Activated naive CD8-positive, alpha-beta T cell treated with anti-CD3 and anti-CD28 coated beads, Interleukin-2, amount 50 U/mL, for 24 hours (primary cell): ENCODE measurements around the gene ZNF502.

ENCODE experiments used
- ATAC-seq: fragments of 150-1000 bp; cut with Tn5 transposase; one replicate; pipeline ENCODE4 v1.10.0; 2021
- DNase-seq: peaks from one replicate; pipeline ENCODE4 v3.0.0; 2021
- H3K27ac Mint-ChIP-seq: one replicate; pipeline ENCODE4 v1.8.0; 2021; ENCODE audit warnings: mild to moderate bottlenecking, mixed read lengths
- H3K27me3 Mint-ChIP-seq: one replicate; pipeline ENCODE4 v1.8.0; 2021; ENCODE audit warnings: mixed read lengths
- H3K36me3 Mint-ChIP-seq: one replicate; pipeline ENCODE4 v1.8.0; 2021; ENCODE audit warnings: low read depth, mixed read lengths
- H3K4me1 Mint-ChIP-seq: one replicate; pipeline ENCODE4 v1.8.0; 2021; ENCODE audit warnings: mixed read lengths
- H3K4me3 Mint-ChIP-seq: one replicate; pipeline ENCODE4 v1.8.0; 2021; ENCODE audit warnings: mild to moderate bottlenecking, moderate library complexity, mixed read lengths
- H3K9me3 Mint-ChIP-seq: one replicate; pipeline ENCODE4 v1.8.0; 2021; ENCODE audit warnings: mixed read lengths

The ZNF502 gene

GRCh38 chr3:44729384-44729910 lies 17.0 kb downstream of the ZNF502 start, which contains the start of gene ZNF501:
TSS of gene ZNF501 (plus strand) at chr3:44729635. CDS start at chr3:44734422, 4,787 bp downstream.
- peak within 1 kb of the TSS; percentile 68 for H3K27ac Mint-ChIP-seq
- DNase-seq (peak; percentile 86), ATAC-seq (peak; percentile 98)
- peak within 1 kb of the TSS; percentile 85 for H3K4me3 Mint-ChIP-seq
- H3K27me3 Mint-ChIP-seq = no peaks in the 10 kb centered on the region
- H3K9me3 Mint-ChIP-seq = peaks cover 68% of the 10 kb centered on the region
- peaks cover 72% of the 10 kb centered on the region for H3K36me3 Mint-ChIP-seq
- peaks cover 15% of the 10 kb centered on the region for H3K4me1 Mint-ChIP-seq

- peaks cover 63% of the 10 kb centered on the region for H3K36me3 Mint-ChIP-seq
Observed at GRCh38 chr3:44734646-44735168, 22.2 kb downstream of the ZNF502 start.

DNA sequence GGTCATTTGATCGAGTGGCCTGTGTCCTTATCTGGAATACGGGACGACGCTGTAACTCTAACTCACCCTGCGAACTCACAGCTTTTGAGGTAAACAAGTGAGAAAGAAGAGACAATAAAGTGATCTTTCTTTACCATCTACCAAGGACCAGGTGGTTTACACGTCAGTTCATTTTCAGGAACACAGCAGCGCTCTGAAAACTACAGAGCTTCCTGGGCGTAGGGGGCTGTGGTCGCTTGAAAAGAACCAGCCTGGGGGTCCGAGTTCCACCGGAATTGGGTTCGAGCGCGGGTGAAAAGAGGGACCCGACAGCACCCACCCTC lies 48.6 kb downstream of the ZNF502 start:
- Mint-ChIP-seq H3K27me3 (no peaks in the 10 kb centered on the region), H3K9me3 (peaks cover 26% of the 10 kb centered on the region), H3K4me3 (peak overlapping the region; percentile 97), H3K36me3 (peaks cover 75% of the 10 kb centered on the region), H3K27ac (peak overlapping the region; percentile 89), H3K4me1 (peaks cover 26% of the 10 kb centered on the region)
- ATAC-seq (no peak), DNase-seq (no peak)

More at GRCh38 chr3:44734646-44735168, 22.2 kb downstream of the ZNF502 start:
- Mint-ChIP-seq H3K4me1 (peaks cover 6% of the 10 kb centered on the region), H3K9me3 (peaks cover 83% of the 10 kb centered on the region), H3K27ac (no peak overlapping the region), H3K4me3 (no peak overlapping the region), H3K27me3 (no peaks in the 10 kb centered on the region)
- DNase-seq (no peak), ATAC-seq (no peak)

DNA sequence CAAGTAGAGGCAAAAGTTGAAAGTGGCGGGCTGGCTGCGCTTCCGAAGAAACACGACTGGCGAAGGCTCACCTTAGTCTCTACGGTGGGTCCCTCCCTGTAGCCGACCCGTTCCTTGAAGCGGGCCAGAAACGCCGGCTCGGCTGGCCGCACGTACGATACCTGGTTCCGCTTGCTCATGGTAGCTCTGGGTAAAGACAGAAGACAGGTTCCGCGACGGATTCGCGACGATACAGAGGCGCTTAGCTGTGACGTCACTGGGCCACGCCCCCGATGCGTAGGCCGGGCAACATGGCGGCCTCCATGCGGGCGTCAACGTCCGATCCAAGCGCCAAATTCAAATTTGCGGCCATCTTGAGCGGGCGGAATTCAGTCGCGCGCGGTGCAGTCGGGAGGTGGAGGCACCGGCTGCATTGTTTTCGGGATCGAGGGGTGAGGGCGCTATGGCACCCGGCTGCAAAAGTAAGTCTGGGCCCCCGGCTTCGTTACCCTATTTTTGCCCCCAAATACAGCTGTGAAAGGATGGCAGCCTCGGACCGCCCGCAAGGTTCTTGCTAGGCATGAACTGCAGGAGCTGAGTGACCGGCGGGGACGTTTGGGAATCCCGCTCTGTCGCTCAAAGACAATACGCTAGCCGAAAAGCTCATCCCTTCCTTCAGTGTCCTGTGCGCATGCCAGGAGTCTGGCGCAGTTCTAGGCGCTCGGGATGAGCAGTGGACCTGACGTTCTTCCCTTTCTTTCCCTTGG lies 49.1 kb downstream of the ZNF502 start, which contains the start of the genes KIAA1143 and KIF15:
TSS of gene KIAA1143 (minus strand) at position 196 of the 746 bp plus-strand sequence. CDS start at position 179, 17 bp downstream.
TSS of gene KIF15 (plus strand) at position 371 of the 746 bp plus-strand sequence. CDS start at position 443, 72 bp downstream.
- peak within 1 kb of the TSS; percentile 97 for H3K4me3 Mint-ChIP-seq
- H3K4me1 Mint-ChIP-seq = peaks cover 26% of the 10 kb centered on the region
- peak within 1 kb of the TSS; percentile 89 for H3K27ac Mint-ChIP-seq
- H3K9me3 Mint-ChIP-seq = peaks cover 26% of the 10 kb centered on the region
- no peaks in the 10 kb centered on the region for H3K27me3 Mint-ChIP-seq
- DNase-seq (peak; percentile 99), ATAC-seq (peak; percentile 96)
- H3K36me3 Mint-ChIP-seq = peaks cover 74% of the 10 kb centered on the region

DNA sequence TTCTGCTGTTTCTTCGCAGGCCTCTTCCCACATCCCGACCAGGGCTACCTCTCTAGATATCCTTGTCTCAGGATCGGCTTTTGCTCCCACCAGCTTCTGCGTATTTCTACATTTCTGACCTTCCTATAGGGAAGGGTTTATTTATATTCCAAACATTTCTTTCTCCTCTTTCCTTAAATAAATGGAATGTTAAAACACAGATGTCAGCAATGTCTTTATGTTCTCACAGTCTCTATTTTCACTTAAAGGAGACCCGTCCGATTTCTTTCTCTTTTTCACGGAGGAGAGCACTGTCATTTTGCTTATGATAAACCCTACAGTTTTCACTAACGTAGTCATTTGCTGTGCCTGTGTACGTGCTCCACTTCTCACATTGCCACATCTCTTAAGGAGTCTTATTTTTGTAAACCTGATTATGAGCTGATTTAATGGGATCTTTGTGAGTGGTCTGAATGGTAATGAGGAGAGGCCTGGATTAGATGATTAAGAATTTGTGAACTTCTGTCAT lies 49.8 kb downstream of the ZNF502 start:
- no peak for DNase-seq

GRCh38 chr3:44762690-44763089 lies 50.2 kb downstream of the ZNF502 start:
- peaks cover 69% of the 10 kb centered on the region for H3K36me3 Mint-ChIP-seq
- DNase-seq (no peak), ATAC-seq (no peak)
- H3K4me3 Mint-ChIP-seq = peak overlapping the region; percentile 97
- H3K9me3 Mint-ChIP-seq = peaks cover 19% of the 10 kb centered on the region
- peaks cover 22% of the 10 kb centered on the region for H3K4me1 Mint-ChIP-seq
- no peaks in the 10 kb centered on the region for H3K27me3 Mint-ChIP-seq
- peak overlapping the region; percentile 89 for H3K27ac Mint-ChIP-seq

More for the DNA sequence above, 49.8 kb downstream of the ZNF502 start:
- Mint-ChIP-seq H3K4me1 (peaks cover 25% of the 10 kb centered on the region), H3K36me3 (peaks cover 72% of the 10 kb centered on the region), H3K27me3 (no peaks in the 10 kb centered on the region), H3K27ac (peak overlapping the region; percentile 89), H3K9me3 (peaks cover 24% of the 10 kb centered on the region), H3K4me3 (peak overlapping the region; percentile 97)
- no peak for ATAC-seq

- Mint-ChIP-seq H3K27me3 (no peaks in the 10 kb centered on the region), H3K36me3 (peaks cover 61% of the 10 kb centered on the region)
- no peak for DNase-seq
Observed at GRCh38 chr3:44764248-44764647, 51.8 kb downstream of the ZNF502 start.

DNA sequence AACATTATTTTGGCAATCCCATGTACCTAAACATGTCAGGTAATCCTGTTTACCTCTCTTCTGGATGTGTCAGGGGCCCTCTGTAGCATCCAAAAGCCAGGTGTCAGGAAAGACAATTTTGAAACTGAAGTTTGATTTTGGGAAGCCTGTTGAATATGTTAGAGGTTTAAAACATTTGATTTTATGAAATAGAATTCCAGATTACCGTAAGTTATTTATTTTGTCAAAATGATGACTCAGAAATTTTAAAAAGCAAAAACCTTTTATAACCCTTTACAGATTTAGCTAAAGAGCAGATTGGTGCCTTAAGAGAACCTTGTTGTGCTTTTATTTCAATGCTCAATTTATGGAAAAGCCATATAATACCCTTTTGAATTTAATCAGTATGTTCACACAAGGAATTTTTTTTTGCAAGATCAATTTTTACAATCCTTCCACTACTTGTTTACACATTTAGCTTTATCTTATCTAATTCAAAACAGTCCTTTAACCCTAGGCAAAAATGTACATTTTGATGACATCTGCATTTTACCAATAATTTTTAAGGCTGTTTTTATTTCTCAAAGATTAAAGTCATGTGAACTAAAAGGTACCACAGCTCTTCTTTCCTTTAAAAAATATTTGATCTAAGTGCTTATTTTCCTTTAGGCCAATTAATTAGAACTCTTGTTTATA lies 59.1 kb downstream of the ZNF502 start:
- Mint-ChIP-seq H3K9me3 (peaks cover 16% of the 10 kb centered on the region), H3K27ac (no peak overlapping the region), H3K4me1 (no peaks in the 10 kb centered on the region), H3K4me3 (no peak overlapping the region), H3K36me3 (peaks cover 69% of the 10 kb centered on the region), H3K27me3 (no peaks in the 10 kb centered on the region)
- DNase-seq = no peak
- ATAC-seq = no peak

More at GRCh38 chr3:44764248-44764647, 51.8 kb downstream of the ZNF502 start:
- Mint-ChIP-seq H3K9me3 (peaks cover 6% of the 10 kb centered on the region), H3K4me1 (peaks cover 15% of the 10 kb centered on the region), H3K4me3 (no peak overlapping the region), H3K27ac (no peak overlapping the region)
- no peak for ATAC-seq

DNA sequence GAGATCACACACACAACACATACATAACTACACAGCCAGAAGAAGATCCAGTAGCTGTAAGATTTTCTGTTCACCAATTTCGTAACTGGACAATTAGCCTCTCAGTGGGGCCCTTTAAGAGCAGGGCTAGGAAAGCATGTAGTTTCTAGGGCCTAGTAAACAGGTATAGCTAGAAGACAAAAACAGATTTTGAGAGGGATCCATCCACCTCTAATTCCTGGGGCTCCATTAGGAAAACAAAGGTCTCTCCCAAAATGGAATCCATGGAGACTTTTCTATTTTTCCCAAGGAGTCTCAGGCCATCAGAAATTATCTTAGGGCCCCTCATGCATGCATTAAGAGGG lies 59.6 kb downstream of the ZNF502 start:
- Mint-ChIP-seq H3K4me1 (no peaks in the 10 kb centered on the region), H3K27ac (no peak overlapping the region), H3K4me3 (no peak overlapping the region), H3K27me3 (no peaks in the 10 kb centered on the region), H3K9me3 (peaks cover 16% of the 10 kb centered on the region), H3K36me3 (peaks cover 68% of the 10 kb centered on the region)
- no peak for ATAC-seq
- no peak for DNase-seq
